Measurements from ENCODE around the gene ABCA1.

- TF ChIP-seq CEBPB (IDR thresholded peaks at IDR 0.05; ENCODE audit: low read depth, low read length) (no peak), SMC3 (IDR thresholded peaks at IDR 0.05; ENCODE audit: low read depth, low read length) (no peak), RFX5 (IDR thresholded peaks at IDR 0.05; ENCODE audit: low read depth, low read length) (no peak), POLR2A (IDR thresholded peaks at IDR 0.05; ENCODE audit: low read depth, low read length) (peak; percentile 42; the same call in 1 of the 2 replicates), MAZ (IDR thresholded peaks at IDR 0.05; ENCODE audit: borderline replicate concordance, low read depth, low read length) (no peak; the same call in 1 of the 2 replicates)
- TF ChIP-seq, protein P1, sequence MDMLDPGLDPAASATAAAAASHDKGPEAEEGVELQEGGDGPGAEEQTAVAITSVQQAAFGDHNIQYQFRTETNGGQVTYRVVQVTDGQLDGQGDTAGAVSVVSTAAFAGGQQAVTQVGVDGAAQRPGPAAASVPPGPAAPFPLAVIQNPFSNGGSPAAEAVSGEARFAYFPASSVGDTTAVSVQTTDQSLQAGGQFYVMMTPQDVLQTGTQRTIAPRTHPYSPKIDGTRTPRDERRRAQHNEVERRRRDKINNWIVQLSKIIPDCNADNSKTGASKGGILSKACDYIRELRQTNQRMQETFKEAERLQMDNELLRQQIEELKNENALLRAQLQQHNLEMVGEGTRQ (IDR thresholded peaks at IDR 0.05; ENCODE audit: low read depth, low read length) = no peak
- TF ChIP-seq, protein P2, sequence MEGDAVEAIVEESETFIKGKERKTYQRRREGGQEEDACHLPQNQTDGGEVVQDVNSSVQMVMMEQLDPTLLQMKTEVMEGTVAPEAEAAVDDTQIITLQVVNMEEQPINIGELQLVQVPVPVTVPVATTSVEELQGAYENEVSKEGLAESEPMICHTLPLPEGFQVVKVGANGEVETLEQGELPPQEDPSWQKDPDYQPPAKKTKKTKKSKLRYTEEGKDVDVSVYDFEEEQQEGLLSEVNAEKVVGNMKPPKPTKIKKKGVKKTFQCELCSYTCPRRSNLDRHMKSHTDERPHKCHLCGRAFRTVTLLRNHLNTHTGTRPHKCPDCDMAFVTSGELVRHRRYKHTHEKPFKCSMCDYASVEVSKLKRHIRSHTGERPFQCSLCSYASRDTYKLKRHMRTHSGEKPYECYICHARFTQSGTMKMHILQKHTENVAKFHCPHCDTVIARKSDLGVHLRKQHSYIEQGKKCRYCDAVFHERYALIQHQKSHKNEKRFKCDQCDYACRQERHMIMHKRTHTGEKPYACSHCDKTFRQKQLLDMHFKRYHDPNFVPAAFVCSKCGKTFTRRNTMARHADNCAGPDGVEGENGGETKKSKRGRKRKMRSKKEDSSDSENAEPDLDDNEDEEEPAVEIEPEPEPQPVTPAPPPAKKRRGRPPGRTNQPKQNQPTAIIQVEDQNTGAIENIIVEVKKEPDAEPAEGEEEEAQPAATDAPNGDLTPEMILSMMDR (conservative IDR thresholded peaks at IDR 0.05; ENCODE audit: low read depth, low read length) = no peak
Observed at GRCh38 chr9:104747565-104748358, 180.2 kb downstream of the ABCA1 start, which contains the start of gene NIPSNAP3A.
